ENCODE measurements around the gene GNAQ.

The GNAQ gene

DNA sequence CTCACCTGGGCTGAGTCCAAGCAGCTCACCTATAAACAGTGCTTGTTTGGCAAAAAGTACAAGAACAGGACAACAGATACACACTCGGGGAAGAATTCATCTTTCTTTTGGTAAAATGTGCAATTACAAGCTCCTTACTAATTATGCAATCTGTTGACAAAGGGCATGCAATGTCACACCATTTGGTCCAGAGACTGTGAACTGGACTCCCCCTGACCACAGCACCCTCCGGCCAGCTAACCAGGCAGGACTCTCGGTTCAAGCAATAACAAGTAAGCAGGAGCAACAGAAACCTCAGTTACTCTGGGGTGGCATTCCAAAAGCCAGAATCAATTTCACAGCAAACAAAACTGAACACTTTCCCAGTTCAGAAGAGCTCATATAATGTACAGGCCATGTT lies 113.8 kb downstream of the GNAQ start:
- TF ChIP-seq POLR2AphosphoS5 (IDR thresholded peaks at IDR 0.05; ENCODE audit: low read depth, low read length) (no peak), SIN3A (IDR thresholded peaks at IDR 0.05; ENCODE audit: borderline replicate concordance, insufficient read depth, low read length) (no peak), TAF1 (IDR thresholded peaks at IDR 0.05; ENCODE audit: borderline replicate concordance, insufficient read depth, low read length) (no peak), FOXP2 (optimal IDR thresholded peaks at IDR 0.05; ENCODE audit: borderline replicate concordance, extremely low read depth, extremely low read length, insufficient read depth) (no peak)
- TF ChIP-seq, protein P1, sequence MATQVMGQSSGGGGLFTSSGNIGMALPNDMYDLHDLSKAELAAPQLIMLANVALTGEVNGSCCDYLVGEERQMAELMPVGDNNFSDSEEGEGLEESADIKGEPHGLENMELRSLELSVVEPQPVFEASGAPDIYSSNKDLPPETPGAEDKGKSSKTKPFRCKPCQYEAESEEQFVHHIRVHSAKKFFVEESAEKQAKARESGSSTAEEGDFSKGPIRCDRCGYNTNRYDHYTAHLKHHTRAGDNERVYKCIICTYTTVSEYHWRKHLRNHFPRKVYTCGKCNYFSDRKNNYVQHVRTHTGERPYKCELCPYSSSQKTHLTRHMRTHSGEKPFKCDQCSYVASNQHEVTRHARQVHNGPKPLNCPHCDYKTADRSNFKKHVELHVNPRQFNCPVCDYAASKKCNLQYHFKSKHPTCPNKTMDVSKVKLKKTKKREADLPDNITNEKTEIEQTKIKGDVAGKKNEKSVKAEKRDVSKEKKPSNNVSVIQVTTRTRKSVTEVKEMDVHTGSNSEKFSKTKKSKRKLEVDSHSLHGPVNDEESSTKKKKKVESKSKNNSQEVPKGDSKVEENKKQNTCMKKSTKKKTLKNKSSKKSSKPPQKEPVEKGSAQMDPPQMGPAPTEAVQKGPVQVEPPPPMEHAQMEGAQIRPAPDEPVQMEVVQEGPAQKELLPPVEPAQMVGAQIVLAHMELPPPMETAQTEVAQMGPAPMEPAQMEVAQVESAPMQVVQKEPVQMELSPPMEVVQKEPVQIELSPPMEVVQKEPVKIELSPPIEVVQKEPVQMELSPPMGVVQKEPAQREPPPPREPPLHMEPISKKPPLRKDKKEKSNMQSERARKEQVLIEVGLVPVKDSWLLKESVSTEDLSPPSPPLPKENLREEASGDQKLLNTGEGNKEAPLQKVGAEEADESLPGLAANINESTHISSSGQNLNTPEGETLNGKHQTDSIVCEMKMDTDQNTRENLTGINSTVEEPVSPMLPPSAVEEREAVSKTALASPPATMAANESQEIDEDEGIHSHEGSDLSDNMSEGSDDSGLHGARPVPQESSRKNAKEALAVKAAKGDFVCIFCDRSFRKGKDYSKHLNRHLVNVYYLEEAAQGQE (IDR thresholded peaks at IDR 0.05; ENCODE audit: insufficient read depth in 1 of 2, low read depth in 2 of 2, low read length in 2 of 2) = no peak

DNA sequence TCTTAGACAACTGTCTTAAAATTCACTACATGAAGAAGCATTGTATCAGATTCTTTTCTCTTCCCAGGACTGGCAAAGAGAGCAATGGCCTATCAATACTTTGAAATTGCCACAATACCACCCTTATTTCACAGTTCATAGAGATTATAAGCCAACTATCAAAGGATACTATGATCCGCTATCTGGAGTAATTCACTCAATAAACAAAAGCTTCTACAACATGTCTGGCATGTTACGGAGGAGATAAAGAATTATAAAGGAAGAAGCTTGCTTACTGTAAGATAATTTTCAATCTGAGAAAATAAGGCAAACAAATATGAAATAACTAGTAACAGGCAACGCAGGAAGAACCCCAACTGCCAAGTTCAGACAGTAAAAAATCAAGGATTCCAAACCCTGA lies 114.8 kb downstream of the GNAQ start:
- TF ChIP-seq FOXP2 (optimal IDR thresholded peaks at IDR 0.05; ENCODE audit: borderline replicate concordance, extremely low read depth, extremely low read length, insufficient read depth) = no peak
- TF ChIP-seq TAF1 (IDR thresholded peaks at IDR 0.05; ENCODE audit: borderline replicate concordance, insufficient read depth, low read length) = no peak
- no peak for TF ChIP-seq POLR2AphosphoS5 (IDR thresholded peaks at IDR 0.05; ENCODE audit: low read depth, low read length)
- TF ChIP-seq SIN3A (IDR thresholded peaks at IDR 0.05; ENCODE audit: borderline replicate concordance, insufficient read depth, low read length) = no peak
- TF ChIP-seq, protein P1 (IDR thresholded peaks at IDR 0.05; ENCODE audit: insufficient read depth in 1 of 2, low read depth in 2 of 2, low read length in 2 of 2) = no peak

DNA sequence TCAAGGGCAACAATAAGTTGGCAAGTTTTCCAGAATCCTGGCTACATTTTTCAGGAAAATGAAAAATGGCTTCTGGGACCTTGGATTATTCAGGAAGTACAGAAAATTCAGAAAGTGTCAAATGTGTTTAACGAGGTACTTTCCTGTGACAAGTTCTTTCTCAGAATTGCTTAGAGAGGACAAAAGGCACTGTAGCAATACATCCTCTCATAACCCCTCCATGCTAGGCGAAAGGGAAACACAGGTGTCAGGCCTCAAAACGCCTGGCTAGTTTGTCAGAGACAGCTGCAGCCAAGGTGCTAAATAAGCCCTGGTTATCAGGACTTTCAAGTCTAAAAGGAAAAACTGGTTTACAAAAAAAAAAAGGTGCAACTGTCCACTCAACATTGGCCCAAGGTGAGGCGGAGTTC lies 115.2 kb downstream of the GNAQ start:
- TF ChIP-seq FOXP2 (optimal IDR thresholded peaks at IDR 0.05; ENCODE audit: borderline replicate concordance, extremely low read depth, extremely low read length, insufficient read depth) = no peak
- no peak for TF ChIP-seq SIN3A (IDR thresholded peaks at IDR 0.05; ENCODE audit: borderline replicate concordance, insufficient read depth, low read length)
- TF ChIP-seq, protein P1 (IDR thresholded peaks at IDR 0.05; ENCODE audit: insufficient read depth in 1 of 2, low read depth in 2 of 2, low read length in 2 of 2) = no peak
- TF ChIP-seq TAF1 (IDR thresholded peaks at IDR 0.05; ENCODE audit: borderline replicate concordance, insufficient read depth, low read length) = no peak
- TF ChIP-seq POLR2AphosphoS5 (IDR thresholded peaks at IDR 0.05; ENCODE audit: low read depth, low read length) = no peak

DNA sequence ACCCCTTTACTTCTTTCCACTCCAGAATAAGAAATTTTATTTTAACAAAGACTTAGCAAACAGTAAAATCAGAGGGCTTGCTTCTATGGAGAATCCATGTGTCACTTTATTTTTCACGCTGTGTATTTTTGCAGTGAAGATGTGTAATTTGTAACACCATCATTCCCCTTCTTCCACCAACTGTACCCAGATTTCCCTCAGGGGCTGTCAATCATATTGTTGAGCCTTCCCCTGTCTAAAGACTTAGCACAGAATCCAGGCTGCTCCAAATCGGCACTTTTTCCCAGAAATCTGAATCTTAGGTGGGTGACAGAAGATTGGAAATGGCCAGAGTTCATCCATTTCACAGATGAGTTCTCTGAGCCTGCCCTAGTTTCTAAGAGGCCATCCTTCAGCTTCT lies 115.9 kb downstream of the GNAQ start:
- TF ChIP-seq, protein P1 (IDR thresholded peaks at IDR 0.05; ENCODE audit: insufficient read depth in 1 of 2, low read depth in 2 of 2, low read length in 2 of 2) = no peak
- TF ChIP-seq SIN3A (IDR thresholded peaks at IDR 0.05; ENCODE audit: borderline replicate concordance, insufficient read depth, low read length) = no peak
- TF ChIP-seq FOXP2 (optimal IDR thresholded peaks at IDR 0.05; ENCODE audit: borderline replicate concordance, extremely low read depth, extremely low read length, insufficient read depth) = no peak
- no peak for TF ChIP-seq POLR2AphosphoS5 (IDR thresholded peaks at IDR 0.05; ENCODE audit: low read depth, low read length)
- TF ChIP-seq TAF1 (IDR thresholded peaks at IDR 0.05; ENCODE audit: borderline replicate concordance, insufficient read depth, low read length) = no peak

Data from PFSK-1 (cell line).